Right cardiac atrium (tissue), 5 donors: Measurements from ENCODE around the gene CCDC68. TPM values are rescaled to one million over a fixed set of nuclear protein-coding genes. Genes with fewer than 3 reads are reported as not detected.

Experiments used
- ATAC-seq, 2 donors: fragments of 200-7000 bp; cut with Tn5 transposase; one replicate each; pipeline versions ENCODE4 v1.8.0 to v1.9.1; 2020; ENCODE audit warnings: moderate library complexity in 2 of 2, mild to moderate bottlenecking in 1 of 2
- DNase-seq, 3 donors: peaks; one replicate each; pipeline ENCODE4 v3.0.0-alpha.2; 2020
- H3K27ac ChIP-seq: one replicate; pipeline ENCODE4 v1.5.1; 2013; ENCODE audit warnings: mild to moderate bottlenecking, low read length, control low read depth, moderate library complexity
- H3K27me3 ChIP-seq: one replicate; pipeline ENCODE4 v1.6.1; 2013; ENCODE audit not compliant: control insufficient read depth, insufficient read depth
- H3K4me1 ChIP-seq: one replicate; pipeline ENCODE4 v1.6.1; 2013; ENCODE audit warnings: low read length; ENCODE audit not compliant: control insufficient read depth, insufficient read depth
- H3K4me3 ChIP-seq: one replicate; pipeline ENCODE4 v1.5.1; 2013; ENCODE audit warnings: low read length, control low read depth
- H3K9me3 ChIP-seq: one replicate; pipeline ENCODE4 v1.6.1; 2013; ENCODE audit warnings: low read length; ENCODE audit not compliant: control insufficient read depth
- WGBS: extraction: QIAGEN DNeasy Blood & Tissue Kit; methylation state at CpG from one replicate; pipeline ENCODE4 v1.1.7; 2013; 5-methylcytosine and 5-hydroxymethylcytosine counted together
- intact Hi-C, 4 donors: fragments of 100-400 bp; cut with DNase I; formaldehyde crosslinking; loops; one replicate each; pipeline versions ENCODE4 v1.11.0 to v1.14.0; 2022 to 2023
- polyA plus RNA-seq: library from polyadenylated mRNA; stranded (reverse); fragments of 200-250 nt; gene quantifications from one replicate; pipeline ENCODE4 v1.2.3, GENCODE V29; 2013
- total RNA-seq, 4 donors: library from RNA; stranded (reverse); fragmentation: NEBNext Ultra II Directional; extraction: Animal tissue kit (Norgen Biotek cat#: 25700); gene quantifications; one replicate each; pipeline ENCODE4 v1.2.1, GENCODE V29; 2021
- donor health status: healthy with polysubstance abuse.
- donor health status: DM: no; HTN: yes; CAD: no.
- donor health status: DM: no; HTN: no; CAD: no.
- donor health status: DM: no; HTN: yes; CAD: no; lungs with severe emphysema.
- donor health status: DM: yes; HTN: yes; CAD: no.

CCDC68 gene
- total and polyA plus RNA-seq, 5 donors = 4.1 to 8.9 (median 6.1) TPM

DNA sequence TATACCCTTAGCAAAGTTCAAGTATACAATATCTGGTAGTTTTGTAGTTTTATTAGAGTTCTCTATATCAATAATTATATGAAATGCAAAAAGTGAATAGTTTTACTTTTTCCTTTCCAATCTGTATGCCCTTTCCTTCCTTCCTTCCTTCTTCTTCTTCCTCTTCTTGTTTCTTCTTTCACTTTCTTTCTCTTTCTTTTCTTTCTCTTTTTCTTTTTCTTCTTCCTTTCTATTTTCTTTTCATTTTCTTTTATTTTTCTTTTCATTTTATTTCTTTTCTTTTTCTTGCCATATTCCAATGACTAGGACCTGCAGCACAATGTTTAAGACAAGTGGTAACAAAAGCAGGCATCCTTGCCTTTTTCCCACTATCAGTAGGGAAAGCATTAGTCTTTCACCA is 59.8 kb downstream of the CCDC68 start:
- intact Hi-C loops = no loop called here
- no peak overlapping the region for H3K27ac ChIP-seq
- H3K9me3 ChIP-seq = no peaks in the 10 kb centered on the region
- H3K4me1 ChIP-seq = no peaks in the 10 kb centered on the region
- no peak for ATAC-seq
- DNase-seq = no peak
- no peaks in the 10 kb centered on the region for H3K27me3 ChIP-seq
- no peak overlapping the region for H3K4me3 ChIP-seq

DNA sequence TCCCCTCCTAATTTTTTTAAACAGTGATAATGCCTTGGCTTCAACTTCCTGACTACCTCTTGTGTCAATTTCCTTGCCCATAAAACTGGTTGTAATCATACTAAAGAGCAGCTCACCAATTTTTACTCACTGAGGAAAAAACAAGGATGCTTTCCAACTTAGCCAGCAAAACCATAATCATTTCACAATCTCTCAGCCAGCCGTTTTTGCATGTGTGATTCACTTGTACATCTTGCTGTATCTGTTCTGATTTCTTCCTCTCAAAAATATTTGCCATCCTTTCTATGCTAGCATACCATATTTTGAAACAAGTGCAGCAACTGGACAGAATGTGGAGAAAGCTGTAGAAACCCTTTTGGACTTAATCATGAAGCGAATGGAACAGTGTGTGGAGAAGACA is 70.3 kb downstream of the CCDC68 start:
- Histone ChIP-seq H3K27me3 (no peaks in the 10 kb centered on the region), H3K27ac (no peak overlapping the region), H3K4me3 (no peak overlapping the region), H3K9me3 (no peaks in the 10 kb centered on the region), H3K4me1 (no peaks in the 10 kb centered on the region)
- DNase-seq (no peak), ATAC-seq (no peak)
- 73% methylated on average over 2 of the region's 2 CpGs for WGBS
- intact Hi-C loops = no loop called here

DNA sequence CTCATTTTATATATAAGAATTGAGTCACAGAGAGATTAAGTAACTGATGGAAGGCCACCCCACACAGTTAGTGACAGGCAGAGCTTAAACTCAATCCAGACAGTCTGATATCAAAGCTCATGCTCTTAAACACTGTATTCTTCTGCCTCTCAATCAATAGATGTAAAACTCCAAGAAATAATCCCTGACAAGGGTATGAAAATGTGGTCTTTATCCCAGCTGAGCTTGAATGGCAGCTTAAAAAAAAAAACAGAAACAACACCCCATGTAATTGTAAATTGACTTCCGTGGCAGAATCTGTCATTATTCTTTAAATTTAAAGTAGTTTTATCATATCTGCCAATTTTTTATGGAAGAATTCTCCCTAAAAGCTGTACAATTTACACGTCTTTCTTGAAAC is 70.9 kb downstream of the CCDC68 start:
- H3K27ac ChIP-seq = no peak overlapping the region
- no peaks in the 10 kb centered on the region for H3K9me3 ChIP-seq
- no peak for ATAC-seq

DNA sequence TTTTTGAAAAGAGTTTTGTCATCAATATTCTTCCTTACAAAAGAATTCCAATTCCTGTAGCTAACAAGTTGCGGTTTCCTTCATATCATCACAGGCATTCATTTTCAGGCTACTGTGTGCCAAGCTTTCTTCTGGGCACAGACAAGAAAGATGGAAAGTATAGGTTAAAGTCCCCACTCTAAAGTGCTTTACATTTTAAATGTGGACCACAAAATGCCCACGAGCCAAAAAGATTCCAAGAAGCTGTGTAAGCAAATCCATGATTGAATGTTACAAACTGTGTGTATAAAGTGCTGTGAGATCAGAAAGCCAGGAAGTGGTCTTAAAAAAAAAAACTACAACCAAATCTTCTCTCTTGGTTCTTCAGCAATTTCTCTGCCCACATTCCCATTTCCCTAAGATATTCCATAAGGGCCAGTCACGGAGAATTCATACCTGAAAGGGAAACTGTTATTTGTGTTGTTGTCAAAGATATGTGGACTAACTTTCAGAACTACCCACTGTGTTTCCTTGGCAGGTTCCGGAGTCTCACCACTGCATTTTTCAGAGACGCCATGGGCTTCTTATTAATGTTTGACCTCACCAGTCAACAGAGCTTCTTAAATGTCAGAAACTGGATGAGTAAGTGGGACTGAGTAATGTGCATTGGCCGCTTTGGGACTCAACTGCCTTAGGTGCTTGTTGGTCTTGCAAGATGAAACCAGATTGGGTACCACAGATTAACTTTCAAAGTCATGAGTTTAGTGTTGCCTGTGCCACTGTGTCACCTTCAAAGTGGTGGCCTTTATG is 75.3 kb downstream of the CCDC68 start:
- Histone ChIP-seq H3K4me1 (no peaks in the 10 kb centered on the region), H3K27me3 (no peaks in the 10 kb centered on the region), H3K9me3 (no peaks in the 10 kb centered on the region), H3K4me3 (no peak overlapping the region), H3K27ac (no peak overlapping the region)
- no peak for ATAC-seq
- no peak for DNase-seq
- intact Hi-C loops = no loop called here
- WGBS = 87% methylated on average over 6 of the region's 6 CpGs

More for the DNA sequence above, 70.9 kb downstream of the CCDC68 start:
- 81% methylated on average over 2 of the region's 2 CpGs for WGBS
- H3K4me3 ChIP-seq = no peak overlapping the region
- no peaks in the 10 kb centered on the region for H3K4me1 ChIP-seq
- no peak for DNase-seq
- no peaks in the 10 kb centered on the region for H3K27me3 ChIP-seq
- intact Hi-C loops = no loop called here

DNA sequence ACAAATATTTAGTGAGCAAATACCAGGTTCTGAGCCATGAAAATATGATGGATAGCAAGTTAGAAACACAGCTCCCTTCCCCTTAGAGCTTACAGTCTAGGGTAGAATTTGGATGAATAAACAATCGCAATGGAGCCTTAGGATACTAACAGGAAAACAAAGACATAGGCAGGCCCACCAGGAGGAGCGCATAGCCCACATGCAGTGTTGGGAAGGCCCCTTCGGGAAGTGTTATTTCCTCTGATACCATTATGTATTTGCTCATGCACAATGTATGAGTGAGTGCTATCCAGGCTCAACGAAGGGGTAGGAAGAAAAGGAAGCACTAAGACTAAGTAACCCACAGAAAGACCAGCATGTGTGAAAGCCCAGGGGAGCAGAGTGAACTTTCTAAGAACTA is 76.9 kb downstream of the CCDC68 start:
- intact Hi-C loops = no loop called here
- WGBS = 58% methylated on average over 4 of the region's 4 CpGs
- H3K27ac ChIP-seq = no peak overlapping the region
- DNase-seq = no peak
- no peak for ATAC-seq
- H3K9me3 ChIP-seq = no peaks in the 10 kb centered on the region
- H3K4me1 ChIP-seq = no peaks in the 10 kb centered on the region
- no peak overlapping the region for H3K4me3 ChIP-seq
- H3K27me3 ChIP-seq = no peaks in the 10 kb centered on the region

DNA sequence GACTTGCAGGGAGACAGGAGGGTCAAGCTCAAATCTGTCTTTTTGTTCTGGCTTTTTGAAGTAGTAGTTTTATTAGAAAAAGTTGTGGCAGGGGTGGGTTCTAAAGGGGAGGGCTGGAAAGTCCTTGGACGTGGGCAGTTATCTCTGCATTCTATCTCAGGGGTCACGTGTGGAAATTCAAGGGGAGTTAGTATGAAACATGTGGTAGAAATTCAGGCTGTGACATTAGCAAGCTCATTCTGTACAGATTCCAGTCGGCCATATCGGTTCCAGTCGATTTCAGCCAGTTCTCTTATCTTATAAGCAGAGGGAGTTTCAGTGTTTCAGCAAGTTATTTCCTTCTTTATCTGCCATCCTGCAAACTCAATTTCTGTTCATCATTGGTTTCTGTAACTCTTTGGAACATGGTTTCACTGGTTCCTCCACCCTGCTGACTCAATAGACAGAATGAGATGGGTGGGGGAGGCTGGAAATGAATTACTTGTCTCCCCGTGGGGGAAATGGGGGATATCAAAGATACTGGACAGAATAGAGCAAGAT is 78.0 kb downstream of the CCDC68 start:
- Histone ChIP-seq H3K27ac (no peak overlapping the region), H3K4me3 (no peak overlapping the region), H3K27me3 (no peaks in the 10 kb centered on the region), H3K9me3 (no peaks in the 10 kb centered on the region), H3K4me1 (no peaks in the 10 kb centered on the region)
- intact Hi-C loops = no loop called here
- 45% methylated on average over 6 of the region's 6 CpGs for WGBS
- ATAC-seq (peak in 1 of 2 donors; percentile 33), DNase-seq (no peak)

DNA sequence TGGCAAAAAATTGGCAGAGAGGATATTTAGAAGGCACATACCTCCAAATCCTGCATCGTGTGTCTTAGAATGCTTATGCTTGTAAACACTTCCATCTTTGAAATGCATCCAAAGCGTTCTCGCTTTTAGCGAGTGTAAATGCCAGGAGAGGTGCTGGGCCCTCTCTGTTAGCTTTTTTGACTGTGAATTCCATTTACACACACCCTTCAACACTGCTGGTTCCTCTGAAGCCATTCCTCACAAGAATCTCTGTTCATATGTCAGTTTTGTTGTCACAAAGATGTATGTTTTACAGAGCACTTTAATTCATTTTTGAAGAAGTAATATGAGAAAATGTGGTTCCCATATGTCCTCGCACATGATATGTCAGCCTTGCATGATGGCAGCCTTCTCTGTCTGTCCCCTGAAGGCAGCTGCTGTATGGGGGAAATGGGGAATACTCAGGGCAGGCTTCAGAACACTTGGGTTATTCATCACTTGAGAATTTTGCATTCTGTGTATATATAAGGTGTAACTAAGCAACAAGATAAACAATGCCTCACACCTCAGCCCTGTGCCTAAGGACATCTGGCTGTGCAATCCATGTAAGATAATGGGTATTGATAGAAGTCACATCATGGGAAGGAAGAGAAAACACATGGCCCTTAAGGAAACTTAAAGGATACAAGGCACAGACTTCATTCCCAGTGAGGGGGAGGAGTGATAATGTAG is 78.7 kb downstream of the CCDC68 start:
- Histone ChIP-seq H3K27me3 (no peaks in the 10 kb centered on the region), H3K4me3 (no peak overlapping the region), H3K27ac (no peak overlapping the region), H3K9me3 (no peaks in the 10 kb centered on the region), H3K4me1 (no peaks in the 10 kb centered on the region)
- no peak for ATAC-seq
- intact Hi-C loops = no loop called here
- no peak for DNase-seq
- 68% methylated on average over 5 of the region's 5 CpGs for WGBS

DNA sequence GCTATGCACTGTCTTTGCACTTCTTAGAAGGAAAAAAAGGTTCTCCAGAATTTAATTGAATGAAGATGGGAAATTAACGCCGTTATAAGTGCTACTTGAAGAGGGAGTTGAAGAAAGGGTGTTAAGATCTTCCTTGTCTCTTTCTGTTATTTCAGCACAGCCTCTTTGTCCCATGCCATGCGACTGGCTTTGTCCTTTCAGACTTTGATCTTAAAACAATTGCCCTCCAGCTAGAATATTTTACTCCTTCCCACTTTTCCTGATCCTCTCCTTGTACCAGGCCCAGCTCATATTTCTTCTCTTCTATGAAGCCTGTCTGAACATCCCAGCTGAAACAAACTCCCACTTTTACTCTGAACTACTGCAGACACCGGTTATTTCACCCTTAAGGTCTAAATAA is 79.6 kb downstream of the CCDC68 start:
- WGBS = 79% methylated on average over 4 of the region's 4 CpGs
- DNase-seq (no peak), ATAC-seq (no peak)
- no peaks in the 10 kb centered on the region for H3K4me1 ChIP-seq
- no peaks in the 10 kb centered on the region for H3K27me3 ChIP-seq
- intact Hi-C loops = no loop called here
- no peak overlapping the region for H3K27ac ChIP-seq
- no peak overlapping the region for H3K4me3 ChIP-seq
- no peaks in the 10 kb centered on the region for H3K9me3 ChIP-seq

DNA sequence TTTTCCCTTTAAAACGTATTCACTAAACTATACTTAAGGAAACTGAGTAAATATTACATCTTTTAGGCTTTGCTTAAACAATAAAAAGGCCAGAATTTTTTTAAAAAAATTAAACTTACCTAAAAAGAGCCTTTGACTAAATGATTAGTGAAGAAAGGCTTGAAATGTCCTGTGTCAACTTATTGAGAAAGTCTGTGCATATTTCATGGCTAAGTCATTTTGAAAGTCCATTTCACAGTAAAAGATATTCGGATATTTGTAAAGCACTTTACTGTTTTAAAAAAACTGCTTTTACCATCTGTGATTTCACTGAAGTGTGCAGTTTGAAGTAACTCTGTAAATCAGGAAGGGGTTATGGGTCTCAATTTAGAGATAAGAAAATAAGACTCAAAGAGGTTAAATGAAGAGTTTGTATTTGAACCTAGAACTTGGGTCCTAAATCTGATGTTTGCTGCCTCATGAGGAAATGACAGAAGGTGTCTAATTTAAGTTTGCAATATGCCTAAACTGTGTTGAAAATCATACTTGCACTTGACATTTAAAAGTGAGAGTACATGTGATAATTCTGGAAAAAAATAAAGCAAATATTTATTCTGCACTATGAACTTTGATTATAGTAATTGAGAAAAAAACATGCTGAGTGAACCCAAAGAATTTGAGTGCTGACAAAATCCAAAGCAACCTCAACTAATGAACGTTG is 80.5 kb downstream of the CCDC68 start:
- no peaks in the 10 kb centered on the region for H3K9me3 ChIP-seq
- DNase-seq (no peak), ATAC-seq (no peak)
- intact Hi-C loops = no loop called here
- H3K4me3 ChIP-seq = no peak overlapping the region
- H3K4me1 ChIP-seq = no peaks in the 10 kb centered on the region
- H3K27me3 ChIP-seq = no peaks in the 10 kb centered on the region
- no peak overlapping the region for H3K27ac ChIP-seq
- 81% methylated on average over 3 of the region's 3 CpGs for WGBS

DNA sequence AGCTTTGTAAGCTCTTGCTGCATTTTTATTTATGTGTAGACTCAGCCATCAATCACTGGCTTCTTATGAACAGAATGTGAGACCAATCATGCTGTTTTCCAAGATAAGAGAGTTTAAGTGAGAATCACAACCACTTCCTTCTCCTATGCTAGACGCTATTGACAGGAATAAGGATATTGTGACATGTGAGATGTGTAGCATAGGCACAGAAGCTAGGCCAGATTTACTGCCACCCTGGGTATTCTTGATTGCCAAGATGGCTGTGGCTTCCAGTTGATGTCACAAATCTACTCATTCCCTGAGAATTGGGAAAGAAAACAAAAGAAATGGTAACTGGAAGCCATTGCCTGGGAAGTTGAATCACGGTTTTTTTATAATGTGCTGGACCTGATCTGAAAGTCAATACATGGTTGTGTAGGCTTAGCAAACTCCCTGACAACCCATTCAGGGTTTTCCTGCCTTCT is 81.1 kb downstream of the CCDC68 start:
- DNase-seq = no peak
- Histone ChIP-seq H3K27me3 (no peaks in the 10 kb centered on the region), H3K27ac (no peak overlapping the region), H3K4me1 (no peaks in the 10 kb centered on the region), H3K4me3 (no peak overlapping the region), H3K9me3 (no peaks in the 10 kb centered on the region)
- WGBS = 66% methylated on average over 2 of the region's 2 CpGs
- no peak for ATAC-seq
- intact Hi-C loops = no loop called here

DNA sequence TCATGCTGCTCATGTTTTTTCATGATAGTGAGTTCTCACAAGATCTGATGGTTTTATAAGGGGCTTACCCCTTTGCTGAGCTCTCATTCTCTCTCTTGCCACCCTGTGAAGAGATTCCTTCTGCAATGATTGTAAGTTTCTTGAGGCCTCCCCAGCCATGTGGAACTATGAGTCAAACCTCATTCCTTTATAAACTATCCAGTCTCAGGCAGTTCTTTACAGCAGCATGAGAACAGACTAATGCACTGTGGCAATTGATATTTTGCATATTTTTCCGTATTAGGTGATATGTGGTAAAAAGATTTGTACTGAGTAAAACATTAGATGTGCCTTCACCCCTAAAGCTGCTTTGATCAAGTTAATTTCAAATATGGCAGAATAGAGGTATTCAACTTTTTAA is 82.2 kb downstream of the CCDC68 start:
- DNase-seq (no peak), ATAC-seq (no peak)
- no peaks in the 10 kb centered on the region for H3K27me3 ChIP-seq
- H3K27ac ChIP-seq = no peak overlapping the region
- intact Hi-C loops = no loop called here
- H3K4me3 ChIP-seq = no peak overlapping the region
- H3K4me1 ChIP-seq = no peaks in the 10 kb centered on the region
- 95% methylated on average over 1 of the region's 1 CpG for WGBS
- H3K9me3 ChIP-seq = no peaks in the 10 kb centered on the region
